GM19025 (cell line): ENCODE data around the gene COL28A1.
"Not testable (repeated sequence)": the region's sequence is repeated elsewhere in the genome, so short reads cannot be mapped to it uniquely, and the experiment has no call there.

ENCODE experiments used
- ATAC-seq: cut with Tn5 transposase; IDR thresholded peaks from one replicate; pipeline ENCODE4 v1.9.1; 2021; ENCODE audit warnings: mild to moderate bottlenecking, low read depth, moderate library complexity; ENCODE audit not compliant: unreplicated experiment

COL28A1 gene

DNA sequence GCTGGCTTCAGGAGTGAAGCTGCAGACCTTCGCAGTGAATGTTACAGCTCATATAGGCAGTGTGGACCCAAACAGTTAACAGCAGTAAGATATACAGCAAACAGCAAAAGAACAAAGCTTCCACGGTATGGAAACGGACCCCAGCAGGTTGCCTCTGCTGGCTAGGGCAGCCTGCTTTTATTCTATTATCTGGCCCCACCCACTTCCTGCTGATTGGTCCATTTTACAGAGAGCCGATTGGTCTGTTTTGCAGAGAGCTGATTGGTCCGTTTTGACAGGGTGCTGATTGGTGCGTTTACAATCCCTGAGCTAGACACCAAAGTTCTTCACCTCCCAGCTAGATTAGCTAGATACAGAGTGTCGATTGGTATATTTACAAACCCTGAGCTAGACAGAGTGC is 58.0 kb downstream of the COL28A1 start:
- ATAC-seq = not testable (repeated sequence)

DNA sequence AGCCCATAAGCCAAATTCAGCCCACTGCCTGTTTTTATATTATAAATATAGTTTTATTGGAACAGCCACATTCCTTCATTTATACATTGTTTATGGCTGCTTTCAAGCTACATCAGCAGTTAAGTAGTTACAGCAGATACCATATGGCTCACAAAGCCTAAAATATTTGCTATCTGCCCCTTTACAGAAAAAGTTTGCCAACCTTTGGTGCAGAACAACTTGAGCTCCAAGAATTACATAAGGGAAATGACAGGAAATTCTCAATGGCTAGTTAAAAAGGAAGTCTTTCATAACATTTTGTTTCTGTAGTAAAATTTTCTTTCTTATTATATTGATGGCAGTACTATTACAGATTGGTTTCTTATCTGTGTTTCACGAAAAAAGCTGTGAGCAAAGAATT is 59.3 kb downstream of the COL28A1 start:
- no peak for ATAC-seq

DNA sequence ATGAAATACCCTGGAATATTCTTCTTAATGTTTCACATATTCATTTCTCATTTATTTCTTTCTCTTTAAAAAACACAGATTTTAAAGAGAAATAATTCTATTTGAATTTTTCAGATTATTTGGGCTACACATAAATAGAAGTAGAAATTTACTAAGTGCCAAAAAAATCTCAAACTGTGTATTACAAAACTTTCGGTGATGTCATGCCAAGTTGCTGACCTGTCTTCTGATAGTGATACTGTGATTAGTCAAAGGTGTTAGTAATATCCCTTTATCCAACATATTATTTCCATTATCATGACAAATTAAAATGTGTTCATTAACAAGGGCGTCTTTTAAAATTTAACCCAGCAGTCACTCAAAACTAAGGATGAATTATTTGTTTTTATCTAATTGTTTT is 60.1 kb downstream of the COL28A1 start:
- no peak for ATAC-seq

DNA sequence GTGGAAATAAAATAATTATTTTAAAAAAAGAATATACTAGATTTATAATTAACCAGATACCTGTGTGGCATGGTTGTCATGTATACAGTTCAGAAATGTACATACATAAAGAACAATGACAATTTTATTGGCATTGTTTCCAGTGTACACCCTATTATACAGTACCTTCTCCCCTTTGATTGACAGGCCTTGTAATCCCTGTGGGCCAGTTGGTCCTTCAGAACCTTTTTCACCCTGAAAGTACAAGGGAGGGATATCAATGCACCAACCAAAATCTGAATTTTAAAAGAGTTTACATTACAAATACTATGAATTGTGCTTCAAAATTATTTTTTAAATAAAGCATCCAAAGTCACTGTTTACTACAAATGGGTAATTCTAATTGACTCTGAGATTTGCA is 61.2 kb downstream of the COL28A1 start:
- no peak for ATAC-seq

DNA sequence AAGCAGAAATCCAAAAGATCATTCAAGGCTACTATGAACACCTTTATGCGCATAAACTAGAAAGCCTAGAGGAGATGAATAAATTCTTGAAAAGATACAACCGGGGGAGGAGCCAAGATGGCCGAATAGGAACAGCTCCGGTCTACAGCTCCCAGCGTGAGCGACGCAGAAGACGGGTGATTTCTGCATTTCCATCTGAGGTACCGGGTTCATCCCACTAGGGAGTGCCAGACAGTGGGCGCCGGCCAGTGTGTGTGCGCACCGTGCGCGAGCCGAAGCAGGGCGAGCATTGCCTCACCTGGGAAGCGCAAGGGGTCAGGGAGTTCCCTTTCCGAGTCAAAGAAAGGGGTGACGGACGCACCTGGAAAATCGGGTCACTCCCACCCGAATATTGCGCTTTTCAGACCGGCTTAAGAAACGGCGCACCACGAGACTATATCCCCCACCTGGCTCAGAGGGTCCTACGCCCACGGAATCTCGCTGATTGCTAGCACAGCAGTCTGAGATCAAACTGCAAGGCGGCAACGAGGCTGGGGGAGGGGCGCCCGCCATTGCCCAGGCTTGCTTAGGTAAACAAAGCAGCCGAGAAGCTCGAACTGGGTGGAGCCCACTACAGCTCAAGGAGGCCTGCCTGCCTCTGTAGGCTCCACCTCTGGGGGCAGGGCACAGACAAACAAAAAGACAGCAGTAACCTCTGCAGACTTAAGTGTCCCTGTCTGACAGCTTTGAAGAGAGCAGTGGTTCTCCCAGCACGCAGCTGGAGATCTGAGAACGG is 70.5 kb downstream of the COL28A1 start:
- not testable (repeated sequence) for ATAC-seq

DNA sequence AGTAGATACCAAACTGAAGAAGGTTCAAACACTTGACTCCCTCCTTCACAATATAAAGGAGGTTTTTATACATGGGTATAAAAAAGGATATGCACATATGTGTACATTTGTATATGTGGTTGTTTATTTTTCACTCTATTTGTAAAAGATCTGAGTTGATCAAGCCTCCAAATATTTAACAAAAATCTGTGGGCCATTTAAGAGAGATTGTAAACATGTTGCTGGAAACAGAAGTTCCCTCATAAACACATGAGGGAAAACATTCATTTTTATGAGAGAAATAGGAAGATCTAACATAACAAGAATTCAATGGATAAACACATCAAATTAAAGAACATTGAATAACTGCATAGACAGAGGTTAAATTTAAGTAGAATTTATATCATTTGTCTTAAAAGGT is 81.7 kb downstream of the COL28A1 start:
- ATAC-seq = no peak

DNA sequence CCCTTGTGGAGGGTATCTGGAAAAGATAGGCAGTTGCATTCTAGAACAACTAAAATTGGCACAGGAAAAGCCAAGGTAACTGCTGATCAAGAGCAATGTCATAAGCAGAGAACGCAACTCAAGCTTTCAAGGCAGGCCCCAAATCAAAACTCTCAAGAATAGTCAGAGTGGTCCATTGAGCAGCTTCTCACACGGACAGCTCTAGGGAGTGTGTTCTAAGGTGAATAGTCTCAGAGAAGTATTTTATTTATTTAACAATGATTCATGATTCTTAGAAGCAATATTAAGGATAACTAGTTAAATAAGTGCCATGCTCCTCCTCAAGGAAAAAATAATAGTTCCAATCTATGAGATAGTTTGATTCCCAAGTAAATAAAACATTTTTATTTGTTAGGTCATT is 83.0 kb downstream of the COL28A1 start:
- ATAC-seq = no peak

DNA sequence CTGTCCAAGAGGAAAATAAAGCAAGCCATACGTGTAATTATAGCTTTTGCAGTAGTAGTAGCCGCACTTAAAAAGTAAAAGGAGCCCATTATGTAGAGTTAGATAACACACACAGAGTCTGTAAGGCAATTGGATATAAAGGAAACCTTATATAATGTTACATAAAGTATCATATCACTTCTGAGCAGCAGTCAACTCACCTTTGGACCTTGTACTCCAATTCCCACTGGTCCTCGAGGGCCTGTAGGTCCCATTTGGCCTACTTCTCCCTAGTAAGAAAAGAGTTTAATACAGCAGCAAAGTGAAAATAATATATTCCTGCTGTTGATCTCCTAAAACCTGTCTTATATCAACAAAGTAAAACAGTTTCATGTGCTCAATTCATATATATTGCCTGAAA is 83.6 kb downstream of the COL28A1 start:
- ATAC-seq = no peak

DNA sequence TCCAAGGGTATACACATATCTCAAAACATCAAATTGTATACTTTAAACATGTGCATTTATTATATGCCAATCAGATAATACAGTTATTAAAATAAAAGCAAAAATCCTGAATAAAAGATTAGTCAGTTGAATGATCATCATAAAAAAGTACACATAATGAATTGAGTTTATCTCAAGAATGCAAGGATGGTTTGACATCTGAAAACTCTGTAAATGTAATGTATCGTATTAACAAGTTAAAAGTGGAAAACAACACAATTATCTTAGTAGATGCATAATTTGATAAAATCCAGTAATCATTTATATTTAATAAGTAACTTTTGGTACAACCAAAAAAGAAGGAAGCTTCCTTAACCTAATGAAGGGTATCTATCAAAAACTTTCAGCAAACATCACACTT is 86.6 kb downstream of the COL28A1 start:
- ATAC-seq = no peak

DNA sequence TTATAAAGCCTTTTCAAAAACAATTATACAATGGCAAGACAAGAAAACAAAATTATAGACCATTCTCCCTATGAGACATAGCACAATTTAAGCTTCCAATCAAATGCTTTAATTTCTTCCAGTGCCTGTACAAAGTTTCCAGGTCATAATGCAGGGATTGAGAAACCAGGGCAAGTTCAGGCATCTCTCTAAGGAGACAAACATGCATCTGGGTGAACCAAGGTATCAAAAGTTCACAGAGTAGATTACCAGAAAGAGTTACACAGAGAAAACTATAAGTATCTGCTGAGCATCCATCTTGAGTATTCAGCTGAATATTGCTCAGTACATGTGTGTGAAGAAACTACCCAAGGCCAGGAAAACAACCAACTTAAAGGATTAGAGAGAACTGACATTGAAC is 89.1 kb downstream of the COL28A1 start:
- no peak for ATAC-seq

DNA sequence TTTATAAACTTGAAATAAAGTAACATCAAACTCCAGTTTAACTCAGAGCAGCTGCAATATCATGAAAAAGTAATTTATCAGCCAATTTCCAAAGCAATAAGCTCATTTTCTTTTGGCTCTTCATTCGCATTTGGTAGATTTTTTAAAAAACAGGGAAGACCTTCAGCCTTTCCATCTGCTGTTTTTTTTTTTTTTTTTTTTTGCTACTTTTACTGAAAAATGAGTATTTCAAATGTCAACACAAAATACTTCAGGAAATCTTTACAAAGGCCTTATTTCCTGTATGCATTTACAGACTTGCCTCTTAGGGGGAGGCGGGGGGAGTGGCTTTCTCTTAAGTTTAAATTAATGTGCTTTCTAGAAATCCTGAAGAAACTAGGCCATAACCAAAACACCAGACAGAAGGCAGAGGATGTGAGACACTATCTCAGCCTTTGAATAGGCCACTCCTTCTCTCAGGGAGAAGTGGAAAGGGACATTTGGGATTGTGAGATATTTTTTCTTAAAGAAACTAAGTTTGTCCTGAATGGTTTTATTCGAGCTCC is 91.8 kb downstream of the COL28A1 start:
- ATAC-seq = no peak

DNA sequence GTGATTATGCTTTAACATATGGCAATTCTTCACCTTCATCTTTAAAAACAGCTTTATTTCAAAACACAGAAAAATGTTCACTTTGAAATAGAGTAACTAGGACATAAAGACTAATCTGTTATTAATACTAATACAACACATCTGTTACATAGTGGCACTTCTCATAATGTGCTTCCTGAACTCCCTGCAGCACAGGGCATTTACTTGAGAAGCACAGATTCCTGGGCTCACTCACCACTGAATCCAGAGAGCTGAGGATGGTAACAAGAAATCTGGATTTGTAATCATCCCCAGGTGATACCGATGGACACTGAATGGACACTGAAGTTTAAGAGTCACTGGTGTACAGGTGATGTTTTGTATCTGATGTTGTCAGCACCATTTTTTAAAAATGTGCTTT is 96.1 kb downstream of the COL28A1 start:
- ATAC-seq = no peak

DNA sequence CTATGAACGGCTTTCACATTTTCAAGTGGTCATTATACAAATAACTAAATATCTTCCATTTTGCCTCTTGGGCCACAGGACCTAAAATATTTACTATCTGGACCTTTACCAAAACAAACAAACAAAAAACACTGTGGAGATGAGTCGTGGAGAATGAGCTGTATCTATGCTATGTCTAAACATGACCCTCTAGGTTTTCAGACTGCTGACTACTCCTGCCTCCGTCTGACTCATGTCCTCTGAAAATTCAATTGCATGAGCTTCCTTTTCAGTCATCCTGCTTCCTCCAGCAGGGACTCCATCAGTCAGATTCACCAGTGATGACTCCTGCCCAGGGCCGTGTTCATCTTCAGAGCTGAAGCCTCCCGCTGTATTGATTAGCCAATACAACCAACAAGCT is 96.8 kb downstream of the COL28A1 start:
- no peak for ATAC-seq

DNA sequence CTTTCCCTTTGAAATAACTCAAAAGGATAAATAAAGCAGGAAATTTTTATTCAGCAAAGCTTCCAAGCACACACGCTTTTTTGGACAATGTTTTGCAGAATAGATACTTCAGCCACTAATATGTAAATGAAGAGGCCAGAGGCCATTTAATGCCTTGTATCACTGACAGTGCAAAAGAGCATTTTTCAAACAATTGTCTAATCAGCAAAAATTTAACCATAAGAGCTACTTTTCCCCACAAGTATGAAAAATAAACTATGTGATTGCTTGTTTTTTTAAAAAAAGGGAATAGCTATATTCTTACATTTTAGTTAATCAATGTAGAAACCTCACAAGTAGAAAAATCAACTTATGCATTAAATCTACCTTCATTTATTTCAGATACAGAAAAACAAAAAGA is 99.7 kb downstream of the COL28A1 start:
- ATAC-seq = no peak

DNA sequence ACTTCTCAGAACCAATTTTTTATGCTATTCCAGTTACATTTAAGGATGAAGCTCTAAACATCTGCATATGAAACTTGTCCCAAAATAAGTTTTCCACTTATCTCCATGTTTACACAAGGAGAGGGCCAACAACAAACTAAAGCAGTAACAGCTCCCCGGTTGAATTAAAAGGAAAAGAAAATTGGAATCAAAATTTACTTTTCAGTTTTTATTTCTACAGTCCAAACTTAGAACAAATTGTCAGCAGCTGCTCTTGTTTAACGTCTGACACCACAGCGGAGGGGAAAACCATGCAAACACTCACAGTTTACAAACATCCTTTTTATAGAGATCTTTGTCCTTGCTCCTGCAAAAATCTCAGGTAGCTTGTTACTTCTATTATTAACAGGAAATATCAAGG is 101.3 kb downstream of the COL28A1 start:
- ATAC-seq = no peak

DNA sequence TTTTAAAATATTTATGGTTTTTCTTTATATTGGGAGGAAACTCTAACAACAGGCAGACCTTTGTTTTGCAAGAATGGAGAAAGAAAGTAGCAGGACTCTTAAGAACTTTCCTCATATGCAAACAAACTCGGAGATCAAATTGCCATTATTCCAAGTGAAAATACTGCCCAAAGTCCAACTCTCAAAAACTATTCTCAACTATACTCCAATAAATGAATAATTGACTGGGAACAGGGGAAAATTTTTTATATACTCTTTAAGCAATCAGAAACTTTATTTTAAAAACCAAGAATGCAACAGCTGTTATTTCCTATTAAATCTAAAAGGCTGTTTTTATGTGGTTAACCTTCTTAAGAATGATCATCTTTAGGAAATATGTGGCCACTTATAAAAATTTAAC is 101.9 kb downstream of the COL28A1 start:
- ATAC-seq = no peak

DNA sequence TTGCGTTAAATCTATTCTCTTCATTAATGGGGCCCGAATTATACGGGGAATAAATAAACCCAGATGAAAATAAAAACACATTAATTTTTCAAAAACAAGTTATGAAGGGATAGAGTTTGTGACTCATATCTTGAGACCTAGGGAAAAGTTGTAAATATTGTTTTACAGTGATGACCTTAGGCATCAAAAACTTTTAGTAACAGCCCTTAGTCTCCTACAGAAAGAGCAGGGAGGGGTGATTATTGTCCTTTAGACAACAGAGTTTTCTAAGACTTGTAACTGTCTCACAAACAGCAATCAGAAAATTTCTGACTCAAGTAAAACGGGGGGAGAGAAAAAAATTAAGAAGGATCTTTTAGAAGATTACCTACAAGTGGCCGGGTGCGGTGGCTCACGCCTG is 102.7 kb downstream of the COL28A1 start:
- ATAC-seq = no peak

DNA sequence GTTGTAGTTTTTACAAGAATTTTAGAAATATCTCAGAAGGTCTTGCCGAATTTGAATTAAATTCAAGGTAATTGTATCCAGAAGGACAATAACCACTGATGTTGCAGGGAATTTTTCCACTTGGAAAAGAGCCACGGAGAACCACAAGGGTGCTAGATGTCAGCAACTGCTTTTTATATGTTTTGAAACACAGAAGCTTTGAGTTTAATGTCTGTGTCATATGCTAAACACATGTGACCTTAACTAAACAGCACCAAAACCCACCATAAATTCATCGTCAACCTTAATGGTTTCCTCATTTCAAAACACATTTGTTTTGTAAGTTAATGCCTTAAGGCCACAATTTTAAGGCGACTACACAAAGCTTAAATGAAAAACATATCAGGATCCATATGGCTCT is 106.9 kb downstream of the COL28A1 start:
- no peak for ATAC-seq

DNA sequence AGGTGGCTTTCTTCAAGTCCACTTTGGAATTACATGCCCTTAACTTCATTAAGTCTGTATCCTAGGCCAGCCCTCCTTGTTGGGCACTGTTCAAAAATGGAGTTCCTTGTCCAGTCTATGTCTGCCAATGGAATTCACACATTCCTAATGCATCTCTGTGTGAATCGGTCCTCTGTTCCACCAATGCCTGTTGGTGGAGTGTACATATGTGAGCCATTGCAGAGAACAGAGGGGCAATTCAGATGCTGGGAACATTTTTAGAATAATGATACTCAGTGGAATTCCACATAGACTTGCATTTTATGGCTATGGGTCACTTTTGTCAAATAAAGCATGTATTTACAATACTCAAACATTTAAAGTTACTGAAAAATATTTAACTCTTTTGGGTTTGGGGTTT is 108.3 kb downstream of the COL28A1 start:
- ATAC-seq = no peak

DNA sequence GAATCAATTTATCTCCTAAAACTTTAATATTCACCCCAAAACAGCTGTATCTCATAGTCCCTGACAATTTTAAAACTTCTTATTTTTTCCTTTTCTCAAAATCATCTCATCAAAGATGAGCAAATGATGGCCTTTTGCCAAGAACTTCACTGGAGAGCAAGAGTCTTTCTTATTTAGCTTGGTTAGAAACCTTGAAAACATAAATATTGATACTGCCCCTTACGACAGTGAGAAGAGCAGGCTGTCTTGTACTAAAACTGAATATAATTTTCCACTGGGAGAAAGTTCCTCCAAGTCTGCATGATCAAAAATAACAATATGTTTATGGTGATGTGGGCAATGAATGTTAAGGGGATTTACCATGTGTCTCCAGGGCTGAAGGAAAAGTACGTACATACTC is 109.0 kb downstream of the COL28A1 start:
- ATAC-seq = no peak

DNA sequence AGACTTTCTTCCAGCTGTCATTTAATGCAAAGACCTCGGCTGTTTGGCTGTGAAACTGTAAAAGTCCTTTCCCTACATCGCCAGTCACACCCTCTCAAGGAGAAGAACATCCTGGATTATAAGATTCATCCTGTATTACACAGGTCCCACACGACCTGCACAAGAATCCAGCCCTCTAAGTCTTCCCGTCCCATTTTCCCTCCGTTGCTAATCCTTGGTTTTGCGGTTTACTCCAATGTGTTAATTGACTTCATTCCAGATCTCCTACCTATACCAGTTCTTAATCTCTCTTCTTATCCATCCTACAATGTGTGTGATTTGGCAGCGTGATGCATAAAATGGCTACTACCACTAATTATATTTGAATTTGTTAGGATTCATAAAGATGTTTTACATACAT is 110.4 kb downstream of the COL28A1 start:
- no peak for ATAC-seq

DNA sequence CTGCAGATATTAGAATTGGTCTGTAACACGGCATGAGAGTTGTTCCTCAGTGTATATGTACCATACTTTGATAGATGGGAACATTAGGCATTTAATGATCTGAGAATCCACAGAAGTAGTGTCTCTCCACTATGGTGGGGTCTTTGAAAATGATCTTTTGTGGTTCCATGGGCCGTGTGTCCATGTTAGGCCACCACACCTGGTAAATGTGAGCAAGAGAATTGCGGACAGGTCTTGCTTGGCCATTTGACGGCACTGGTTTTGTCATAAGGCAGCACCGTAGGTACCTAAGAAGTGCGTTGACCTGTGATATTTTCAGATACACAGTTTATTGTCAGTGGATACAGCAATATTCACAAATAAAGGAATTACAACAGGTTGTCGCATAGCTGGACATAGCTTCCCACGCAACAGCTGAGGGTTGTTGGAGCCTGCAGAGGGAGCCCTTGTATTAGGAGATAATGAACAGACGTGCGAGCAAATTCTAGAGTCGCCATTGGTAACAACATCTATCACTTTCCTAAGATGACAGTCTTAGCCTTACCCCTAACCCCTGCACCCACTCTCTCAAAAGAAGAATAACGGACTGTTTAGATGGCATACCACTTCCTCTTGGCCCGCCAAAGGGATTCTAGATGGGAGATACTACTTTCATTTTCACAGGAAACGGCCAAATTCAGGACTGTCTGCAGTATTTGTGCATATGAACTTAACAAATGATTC is 111.4 kb downstream of the COL28A1 start:
- peak; percentile 77 for ATAC-seq
